GM23338 (cell line): ENCODE data around the gene TMEM120B. TPM values are rescaled to one million over a fixed set of nuclear protein-coding genes. Genes with fewer than 3 reads are reported as not detected.

ENCODE experiments used
- ATAC-seq: fragments of 200-7000 bp; cut with Tn5 transposase; 3 replicates; pipeline ENCODE4 v1.9.1; 2020
- DNase-seq: peaks from one replicate; pipeline ENCODE4 v3.0.0-alpha.2; 2015; ENCODE audit warnings: low spot score
- H2AFZ ChIP-seq: fragments of 200-600 bp; sonication (generic); 2 replicates; pipeline ENCODE4 v1.8.0; 2016; ENCODE audit warnings: antibody characterized with exemption, mild to moderate bottlenecking, moderate library complexity
- H3F3A ChIP-seq: fragments of 200-600 bp; sonication (generic); replicated peaks from 2 replicates; pipeline ENCODE4 v1.8.0; 2017; ENCODE audit warnings: antibody characterized with exemption, mixed run types, low read depth
- H3K27ac ChIP-seq: fragments of 200-600 bp; sonication (generic); 2 replicates; pipeline ENCODE4 v1.6.1; 2016; ENCODE audit warnings: low read depth
- H3K27me3 ChIP-seq: fragments of 200-600 bp; sonication (generic); 2 replicates; pipeline ENCODE4 v1.8.0; 2016; ENCODE audit warnings: mild to moderate bottlenecking, mixed run types, moderate library complexity; ENCODE audit not compliant: insufficient read depth
- H3K36me3 ChIP-seq: fragments of 200-600 bp; sonication (generic); 2 replicates; pipeline ENCODE4 v1.8.0; 2016; ENCODE audit warnings: mild to moderate bottlenecking; ENCODE audit not compliant: insufficient read depth
- H3K4me1 ChIP-seq: fragments of 200-600 bp; sonication (generic); 2 replicates; pipeline ENCODE4 v1.8.0; 2016; ENCODE audit warnings: mild to moderate bottlenecking, moderate library complexity; ENCODE audit not compliant: insufficient read depth
- H3K4me2 ChIP-seq: fragments of 200-600 bp; sonication (generic); 2 replicates; pipeline ENCODE4 v1.7.1; 2017; ENCODE audit warnings: mixed run types
- H3K4me3 ChIP-seq: fragments of 200-600 bp; sonication (generic); 2 replicates; pipeline ENCODE4 v1.6.1; 2016; ENCODE audit warnings: mixed run types
- H3K79me2 ChIP-seq: fragments of 200-600 bp; sonication (generic); replicated peaks from 2 replicates; pipeline ENCODE4 v1.8.0; 2017; ENCODE audit warnings: mild to moderate bottlenecking; ENCODE audit not compliant: insufficient read depth
- H3K9me2 ChIP-seq: fragments of 200-600 bp; sonication (generic); 2 replicates; pipeline ENCODE4 v1.8.0; 2017; ENCODE audit not compliant: insufficient read depth
- H4K20me1 ChIP-seq: fragments of 200-600 bp; sonication (generic); replicated peaks from 2 replicates; pipeline ENCODE4 v1.8.0; 2017; ENCODE audit warnings: mild to moderate bottlenecking; ENCODE audit not compliant: insufficient read depth
- H3K27ac Mint-ChIP-seq: 2 replicates; pipeline ENCODE4 v1.8.0; 2020; ENCODE audit warnings: inconsistent platforms, mild to moderate bottlenecking, moderate library complexity, mixed read lengths
- H3K27me3 Mint-ChIP-seq: 3 replicates; pipeline ENCODE4 v1.8.0; 2022; ENCODE audit warnings: low read depth, mild to moderate bottlenecking, moderate library complexity, mixed read lengths, inconsistent platforms; ENCODE audit not compliant: insufficient read depth, poor library complexity
- H3K36me3 Mint-ChIP-seq: 3 replicates; pipeline ENCODE4 v1.8.0; 2021; ENCODE audit warnings: low read depth, mild to moderate bottlenecking, inconsistent platforms, moderate library complexity, mixed read lengths
- H3K4me1 Mint-ChIP-seq: 3 replicates; pipeline ENCODE4 v1.8.0; 2020; ENCODE audit warnings: mild to moderate bottlenecking, inconsistent platforms, mixed read lengths
- H3K4me3 Mint-ChIP-seq: 3 replicates; pipeline ENCODE4 v1.8.0; 2021; ENCODE audit warnings: moderate library complexity, mild to moderate bottlenecking, inconsistent platforms, mixed read lengths
- H3K9me3 Mint-ChIP-seq: 3 replicates; pipeline ENCODE4 v1.8.0; 2020; ENCODE audit warnings: moderate library complexity, mild to moderate bottlenecking, inconsistent platforms, mixed read lengths
- CTCF ChIP-seq, 2 experiments: fragments of 200-600 bp in 1 of 2; sonication (generic) in 1 of 2; conservative IDR thresholded peaks; 2 replicates each; pipeline versions ENCODE4 v1.5.1 to v1.6.1; 2016 to 2017; ENCODE audit warnings: antibody characterized with exemption in 2 of 2, low read depth in 2 of 2, mild to moderate bottlenecking in 2 of 2, moderate library complexity in 1 of 2
- EZH2 ChIP-seq: fragments of 200-600 bp; sonication (generic); IDR thresholded peaks from one replicate; pipeline ENCODE4 v1.8.0; 2017; ENCODE audit warnings: antibody characterized with exemption, mild to moderate bottlenecking, low read depth; ENCODE audit not compliant: unreplicated experiment
- EZH2phosphoT487 ChIP-seq: fragments of 200-600 bp; sonication (generic); IDR thresholded peaks from one replicate; pipeline ENCODE4 v1.8.1; 2018; ENCODE audit warnings: antibody characterized with exemption; ENCODE audit not compliant: unreplicated experiment
- JUNB ChIP-seq: IDR thresholded peaks from one replicate; pipeline ENCODE4 v1.6.1; 2016; ENCODE audit warnings: antibody characterized with exemption; ENCODE audit not compliant: unreplicated experiment
- NANOG ChIP-seq: IDR thresholded peaks from 2 replicates; pipeline ENCODE4 v1.6.1; 2016; ENCODE audit warnings: antibody characterized with exemption, borderline replicate concordance
- POLR2AphosphoS5 ChIP-seq: IDR thresholded peaks from 2 replicates; pipeline ENCODE4 v1.6.1; 2016; ENCODE audit warnings: antibody characterized with exemption, low read depth
- REST ChIP-seq: IDR thresholded peaks from one replicate; pipeline ENCODE4 v1.6.1; 2018; ENCODE audit warnings: antibody characterized with exemption; ENCODE audit not compliant: unreplicated experiment
- STAT1 ChIP-seq: IDR thresholded peaks from one replicate; pipeline ENCODE4 v1.6.1; 2016; ENCODE audit warnings: antibody characterized with exemption; ENCODE audit not compliant: unreplicated experiment
- ZNF114 ChIP-seq: fragments of 250-450 bp; sonication (Bioruptor Pico); IDR thresholded peaks from 2 replicates; pipeline ENCODE4 v1.5.0; 2020; ENCODE audit warnings: mild to moderate bottlenecking, moderate library complexity
- ZNF331 ChIP-seq: fragments of 250-450 bp; sonication (Bioruptor Pico); IDR thresholded peaks from 2 replicates; pipeline ENCODE4 v1.5.0; 2020; ENCODE audit warnings: low read depth, mild to moderate bottlenecking, moderate library complexity
- polyA plus RNA-seq: library from polyadenylated mRNA; unstranded; fragments of >200 nt; fragmentation: Nextera tagmentation; extraction: Ambion mirVana; gene quantifications from 2 replicates; pipeline ENCODE4 v1.2.1, GENCODE V29; 2016
- total RNA-seq: library from RNA; depleted of rRNA; stranded (reverse); fragments of >200 nt; shearing (Covaris generic); gene quantifications from 2 replicates; pipeline ENCODE4 v1.2.3, GENCODE V29; 2014
- TF ChIP-seq, protein P1 (sequence below): IDR thresholded peaks from 2 replicates; pipeline ENCODE4 v1.6.1; 2016; ENCODE audit warnings: antibody characterized with exemption

Gene TMEM120B
- total and polyA plus RNA-seq, 2 experiments from 2014 or later, result 15.0 to 36.0 TPM

DNA sequence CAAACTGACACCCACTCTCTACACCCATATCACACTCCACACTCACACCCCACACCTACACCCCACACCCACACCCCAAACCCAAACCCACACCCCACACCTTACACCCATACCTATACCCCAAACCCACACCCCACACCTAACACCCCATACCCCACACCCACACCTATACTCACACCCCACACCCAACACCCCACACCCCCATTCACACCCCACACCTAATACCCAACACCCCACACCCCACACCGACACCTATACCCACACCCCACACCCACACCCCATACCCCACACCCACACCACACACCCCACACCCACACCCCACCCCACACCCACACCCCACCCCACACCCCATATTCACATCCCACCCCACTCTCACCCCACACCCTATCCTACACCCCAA, 38.5 kb downstream of the TMEM120B start:
- DNase-seq (no peak), ATAC-seq (no peak)
- H4K20me1 ChIP-seq, result no peaks in the 10 kb centered on the region
- H3K36me3 Mint-ChIP-seq, result peaks cover 16% of the 10 kb centered on the region
- no peaks in the 10 kb centered on the region; the same call in 1 of the 2 replicates for H3K36me3 ChIP-seq
- H3K27me3 Mint-ChIP-seq, result no peaks in the 10 kb centered on the region
- H3K27me3 ChIP-seq, result no peaks in the 10 kb centered on the region
- H2AFZ ChIP-seq, result no peak overlapping the region
- no peaks in the 10 kb centered on the region; the same call in 1 of the 2 replicates for H3K9me2 ChIP-seq
- peaks cover 13% of the 10 kb centered on the region; the same call in 1 of the 2 replicates for H3F3A ChIP-seq
- no peak overlapping the region for H3K4me2 ChIP-seq
- H3K4me1 Mint-ChIP-seq, result no peaks in the 10 kb centered on the region
- peaks cover 4% of the 10 kb centered on the region; the same call in 1 of the 2 replicates for H3K79me2 ChIP-seq
- H3K4me3 ChIP-seq, result no peak overlapping the region
- H3K4me1 ChIP-seq, result no peaks in the 10 kb centered on the region
- H3K27ac ChIP-seq, result no peak overlapping the region
- no peak overlapping the region for H3K27ac Mint-ChIP-seq
- TF ChIP-seq ZNF331 (CRISPR knock-in tag) (no peak), STAT1 (no peak), CTCF (conservative IDR thresholded peaks at IDR 0.05; ENCODE audit: low read depth in 2 of 2) (no peak), NANOG (no peak), ZNF114 (no peak), REST (no peak), EZH2phosphoT487 (no peak), EZH2 (no peak), POLR2AphosphoS5 (no peak), JUNB (no peak)
- TF ChIP-seq, protein P1, sequence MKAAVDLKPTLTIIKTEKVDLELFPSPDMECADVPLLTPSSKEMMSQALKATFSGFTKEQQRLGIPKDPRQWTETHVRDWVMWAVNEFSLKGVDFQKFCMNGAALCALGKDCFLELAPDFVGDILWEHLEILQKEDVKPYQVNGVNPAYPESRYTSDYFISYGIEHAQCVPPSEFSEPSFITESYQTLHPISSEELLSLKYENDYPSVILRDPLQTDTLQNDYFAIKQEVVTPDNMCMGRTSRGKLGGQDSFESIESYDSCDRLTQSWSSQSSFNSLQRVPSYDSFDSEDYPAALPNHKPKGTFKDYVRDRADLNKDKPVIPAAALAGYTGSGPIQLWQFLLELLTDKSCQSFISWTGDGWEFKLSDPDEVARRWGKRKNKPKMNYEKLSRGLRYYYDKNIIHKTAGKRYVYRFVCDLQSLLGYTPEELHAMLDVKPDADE, result no peak
- no peak overlapping the region for H3K4me3 Mint-ChIP-seq
- H3K9me3 Mint-ChIP-seq, result no peaks in the 10 kb centered on the region
